Measurements from ENCODE around the gene AGO4.
A peak's percentile ranks its signal among the peaks of the same experiment; 100 is the strongest.
"Not testable (repeated sequence)": the region's sequence is repeated elsewhere in the genome, so short reads cannot be mapped to it uniquely, and the experiment has no call there.

AGO4 gene

DNA sequence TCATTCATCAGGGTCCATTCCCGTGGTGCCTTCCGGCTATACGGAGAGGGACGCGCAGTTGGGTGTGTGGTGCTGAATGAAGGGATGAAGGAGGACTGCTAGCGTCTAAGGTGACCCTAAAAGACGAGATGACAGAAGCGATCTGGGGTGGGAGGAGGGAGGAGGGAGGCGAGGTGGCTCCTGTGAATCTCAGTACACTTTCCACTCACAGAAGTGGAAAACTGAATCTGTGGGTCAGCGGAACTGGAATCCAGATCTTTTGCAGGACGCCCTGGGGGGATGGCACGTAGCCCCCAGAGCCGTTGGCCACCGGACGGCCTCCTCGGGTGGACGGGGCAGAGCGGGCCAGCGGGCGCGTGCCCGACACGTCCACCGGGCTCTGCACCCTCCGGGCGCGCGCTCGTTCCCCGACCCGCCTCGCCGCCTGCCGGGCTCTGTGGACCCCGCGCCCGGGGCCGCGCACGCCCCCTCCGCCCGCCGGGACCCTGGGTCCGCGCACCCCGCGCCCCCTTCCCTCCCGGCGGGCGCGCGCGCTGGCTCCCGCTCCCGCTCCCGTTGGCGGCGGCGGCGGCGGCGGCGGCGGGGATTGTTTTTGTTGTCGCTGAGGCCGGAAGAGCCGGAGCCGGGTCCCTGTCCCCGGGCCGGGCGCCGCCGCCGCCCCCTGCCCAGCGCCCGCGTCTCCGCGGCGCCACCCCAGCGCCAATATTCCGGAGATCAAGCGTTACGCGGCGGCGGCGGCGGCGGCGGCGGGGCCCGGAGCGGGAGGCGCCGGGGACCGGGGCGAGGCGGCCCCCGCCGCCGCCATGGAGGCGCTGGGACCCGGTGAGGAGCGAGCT lies at the start of gene AGO4:
Gene AGO4, plus strand, starts transcription at position 403 of the 836 bp plus-strand sequence. Its CDS starts 401 bp downstream, at position 804.
- H3K4me1 ChIP-seq (ENCODE audit: control insufficient read depth, insufficient read depth, low read length) = peaks cover 4% of the 10 kb centered on the region

DNA sequence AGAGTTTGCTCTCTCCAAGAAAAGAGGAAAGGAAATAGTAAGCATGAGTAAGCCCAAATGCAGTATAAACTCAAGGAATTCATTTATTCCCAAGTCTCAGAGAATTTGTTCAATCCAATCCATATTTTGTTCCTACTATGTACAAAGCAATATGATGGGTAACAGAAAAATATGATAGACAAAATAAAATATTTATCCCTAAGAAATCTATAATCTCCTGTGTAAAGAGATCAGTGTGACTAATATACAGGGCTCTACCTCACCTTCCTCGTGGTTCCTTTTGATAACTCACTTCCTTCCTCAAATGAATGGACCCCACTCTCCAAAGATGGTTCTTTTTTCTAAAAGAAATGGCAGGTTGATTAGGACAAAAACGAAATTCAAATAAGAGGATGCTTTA lies 45.7 kb upstream of the AGO4 start:
- H3K4me1 ChIP-seq (ENCODE audit: control insufficient read depth, insufficient read depth, low read length) = no peaks in the 10 kb centered on the region
- H3K9me3 ChIP-seq (ENCODE audit: control insufficient read depth, insufficient read depth, low read length) = no peaks in the 10 kb centered on the region
- H3K4me3 ChIP-seq (ENCODE audit: low read depth, low read length) = no peak overlapping the region
- peaks cover 9% of the 10 kb centered on the region for H3K36me3 ChIP-seq (ENCODE audit: control insufficient read depth, insufficient read depth, low read length)
- no peak overlapping the region for H3K9ac ChIP-seq (ENCODE audit: low read depth, low read length)
- H3K27me3 ChIP-seq (ENCODE audit: control insufficient read depth, insufficient read depth, low read length) = no peaks in the 10 kb centered on the region

More for the DNA sequence above, at the start of gene AGO4:
- H3K36me3 ChIP-seq (ENCODE audit: control insufficient read depth, insufficient read depth, low read length) = no peaks in the 10 kb centered on the region
- no peaks in the 10 kb centered on the region for H3K27me3 ChIP-seq (ENCODE audit: control insufficient read depth, insufficient read depth, low read length)
- H3K4me3 ChIP-seq (ENCODE audit: low read depth, low read length) = peak within 1 kb of the TSS; percentile 76
- no peaks in the 10 kb centered on the region for H3K9me3 ChIP-seq (ENCODE audit: control insufficient read depth, insufficient read depth, low read length)
- peak within 1 kb of the TSS; percentile 68 for H3K9ac ChIP-seq (ENCODE audit: low read depth, low read length)

DNA sequence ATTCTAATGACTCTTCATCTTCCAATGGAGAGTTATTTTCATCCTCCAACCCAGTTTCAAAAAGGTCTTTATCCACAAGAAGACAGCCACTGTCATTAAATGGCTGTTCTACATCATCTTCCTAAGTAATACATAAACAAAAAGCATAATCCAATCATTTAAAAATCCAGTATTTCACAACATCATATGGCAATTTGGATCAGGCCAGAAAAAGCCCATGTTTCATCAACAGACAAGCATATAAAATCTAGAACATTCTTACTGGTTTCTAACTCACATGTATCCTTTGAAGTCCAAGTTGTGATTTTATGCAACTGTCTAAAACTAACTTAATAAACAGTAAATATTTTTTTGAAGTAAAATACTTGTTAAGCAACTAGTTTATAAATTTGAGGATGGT lies 44.6 kb upstream of the AGO4 start:
- H3K27me3 ChIP-seq (ENCODE audit: control insufficient read depth, insufficient read depth, low read length) = no peaks in the 10 kb centered on the region
- no peaks in the 10 kb centered on the region for H3K4me1 ChIP-seq (ENCODE audit: control insufficient read depth, insufficient read depth, low read length)
- H3K9ac ChIP-seq (ENCODE audit: low read depth, low read length) = no peak overlapping the region
- peaks cover 9% of the 10 kb centered on the region for H3K36me3 ChIP-seq (ENCODE audit: control insufficient read depth, insufficient read depth, low read length)
- H3K9me3 ChIP-seq (ENCODE audit: control insufficient read depth, insufficient read depth, low read length) = no peaks in the 10 kb centered on the region
- no peak overlapping the region for H3K4me3 ChIP-seq (ENCODE audit: low read depth, low read length)

DNA sequence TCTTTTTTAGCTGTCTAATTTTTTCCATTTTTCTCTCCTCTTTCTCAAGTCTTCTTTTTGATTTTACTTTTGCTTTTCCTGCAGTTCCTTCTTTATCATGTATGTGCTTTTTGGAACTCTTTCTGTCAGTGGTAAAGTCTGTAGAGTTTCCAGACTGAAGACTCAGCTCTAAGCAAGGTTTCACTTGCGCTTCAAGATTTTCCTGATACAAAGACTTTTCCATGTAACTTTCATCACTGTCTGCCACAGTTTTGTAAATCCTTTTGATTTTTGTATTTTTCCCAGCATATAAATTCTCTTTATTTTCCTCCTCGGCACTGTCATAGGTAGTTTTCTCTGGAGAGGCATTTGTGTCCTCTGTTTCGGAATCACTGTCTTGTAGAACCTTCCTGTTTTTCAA lies 43.5 kb upstream of the AGO4 start:
- peaks cover 9% of the 10 kb centered on the region for H3K36me3 ChIP-seq (ENCODE audit: control insufficient read depth, insufficient read depth, low read length)
- H3K27me3 ChIP-seq (ENCODE audit: control insufficient read depth, insufficient read depth, low read length) = no peaks in the 10 kb centered on the region
- no peak overlapping the region for H3K9ac ChIP-seq (ENCODE audit: low read depth, low read length)
- H3K9me3 ChIP-seq (ENCODE audit: control insufficient read depth, insufficient read depth, low read length) = no peaks in the 10 kb centered on the region
- H3K4me1 ChIP-seq (ENCODE audit: control insufficient read depth, insufficient read depth, low read length) = no peaks in the 10 kb centered on the region
- no peak overlapping the region for H3K4me3 ChIP-seq (ENCODE audit: low read depth, low read length)

DNA sequence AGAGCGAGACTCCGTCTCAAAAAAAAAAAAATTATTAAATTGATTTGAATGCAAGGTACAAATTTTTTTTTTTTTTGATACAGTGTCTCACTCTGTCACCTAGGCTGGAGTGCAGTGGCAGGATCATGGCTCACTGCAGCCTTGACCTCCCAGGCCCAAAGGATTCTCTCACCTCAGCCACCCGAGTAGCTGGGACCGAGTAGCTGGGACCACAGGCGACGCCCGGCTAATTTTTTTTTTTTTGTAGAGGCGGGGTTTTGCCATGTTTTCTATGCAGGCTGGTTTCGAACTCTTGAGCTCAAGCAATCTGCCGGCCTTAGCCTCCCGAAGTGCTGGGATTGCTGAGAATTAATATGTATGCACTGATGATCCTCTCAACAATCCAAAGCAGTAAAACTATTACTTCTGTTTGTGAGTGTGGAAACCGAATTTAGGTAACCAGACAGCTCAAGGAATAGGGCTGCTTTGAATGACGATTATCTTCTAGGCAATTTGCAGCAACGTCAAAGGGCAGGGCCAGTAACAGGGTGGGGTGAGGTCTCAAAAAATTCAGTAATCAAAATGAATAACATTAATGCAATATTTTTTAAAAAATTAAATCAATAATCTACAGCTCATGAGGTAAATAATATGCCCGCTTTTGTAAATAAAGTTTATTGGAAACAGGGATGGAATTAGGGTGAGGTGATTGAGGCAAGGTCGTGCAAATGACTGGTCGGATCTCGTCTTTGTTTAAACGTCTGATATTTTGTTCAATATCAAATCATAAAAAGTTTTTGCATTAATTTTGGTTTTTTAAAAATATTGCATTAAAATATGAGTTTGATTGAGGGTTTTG lies 39.2 kb upstream of the AGO4 start:
- no peaks in the 10 kb centered on the region for H3K4me1 ChIP-seq (ENCODE audit: control insufficient read depth, insufficient read depth, low read length)
- no peaks in the 10 kb centered on the region for H3K36me3 ChIP-seq (ENCODE audit: control insufficient read depth, insufficient read depth, low read length)
- no peaks in the 10 kb centered on the region for H3K9me3 ChIP-seq (ENCODE audit: control insufficient read depth, insufficient read depth, low read length)
- H3K27me3 ChIP-seq (ENCODE audit: control insufficient read depth, insufficient read depth, low read length) = no peaks in the 10 kb centered on the region
- H3K9ac ChIP-seq (ENCODE audit: low read depth, low read length) = peak overlapping the region; percentile 85
- H3K4me3 ChIP-seq (ENCODE audit: low read depth, low read length) = peak overlapping the region; percentile 96

DNA sequence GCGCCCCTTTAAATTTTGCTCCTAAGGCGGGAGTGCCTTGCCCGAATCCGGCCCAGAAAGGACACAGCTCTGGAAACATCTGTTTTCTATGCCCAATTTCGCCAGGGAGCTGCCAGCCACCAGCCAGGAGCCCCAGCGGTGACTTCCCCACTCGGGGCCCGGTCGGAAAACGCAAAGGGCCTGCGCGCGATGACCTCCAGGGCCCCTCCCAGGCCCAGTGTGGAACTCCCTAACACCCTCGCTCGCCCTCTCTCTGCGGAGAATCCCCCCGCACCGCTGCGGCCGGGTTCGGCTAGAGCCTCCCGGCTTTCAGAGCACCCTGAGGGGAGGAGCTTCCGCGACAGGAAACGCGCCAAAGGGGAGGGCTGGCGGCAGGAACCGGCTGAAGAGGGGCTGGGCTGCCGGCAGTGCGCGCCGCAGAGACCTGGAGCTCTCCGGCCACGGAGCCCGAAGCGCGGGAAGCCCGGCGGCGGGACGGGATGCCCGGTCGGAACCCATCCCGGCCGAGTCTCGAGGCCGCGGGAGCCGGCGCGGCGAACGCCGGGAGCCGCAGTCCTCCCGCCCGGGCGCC lies 38.5 kb upstream of the AGO4 start:
- Histone ChIP-seq H3K9ac (ENCODE audit: low read depth, low read length) (peak overlapping the region; percentile 85), H3K36me3 (ENCODE audit: control insufficient read depth, insufficient read depth, low read length) (no peaks in the 10 kb centered on the region), H3K4me3 (ENCODE audit: low read depth, low read length) (peak overlapping the region; percentile 96), H3K27me3 (ENCODE audit: control insufficient read depth, insufficient read depth, low read length) (no peaks in the 10 kb centered on the region), H3K4me1 (ENCODE audit: control insufficient read depth, insufficient read depth, low read length) (no peaks in the 10 kb centered on the region), H3K9me3 (ENCODE audit: control insufficient read depth, insufficient read depth, low read length) (no peaks in the 10 kb centered on the region)

DNA sequence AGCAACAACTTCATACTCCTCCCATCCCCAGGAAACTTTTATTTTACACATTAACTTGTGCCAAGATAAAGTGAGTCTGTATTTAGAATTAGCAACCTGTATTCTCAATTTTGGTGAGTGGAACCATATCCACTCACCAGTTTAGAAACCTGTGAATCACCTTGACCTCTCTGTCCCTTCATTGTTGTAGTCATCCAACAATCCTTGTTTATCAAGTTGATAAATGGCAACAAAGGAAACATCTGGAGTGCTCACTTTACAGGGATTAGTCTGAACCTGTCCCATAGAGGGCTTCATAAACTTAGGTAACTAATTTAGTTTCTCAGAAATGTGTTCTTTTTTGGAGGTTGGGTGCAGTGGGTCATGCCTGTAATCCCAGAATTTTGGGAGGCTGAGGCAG lies 34.1 kb upstream of the AGO4 start:
- H3K4me1 ChIP-seq (ENCODE audit: control insufficient read depth, insufficient read depth, low read length) = no peaks in the 10 kb centered on the region
- no peaks in the 10 kb centered on the region for H3K27me3 ChIP-seq (ENCODE audit: control insufficient read depth, insufficient read depth, low read length)
- H3K4me3 ChIP-seq (ENCODE audit: low read depth, low read length) = no peak overlapping the region
- no peak overlapping the region for H3K9ac ChIP-seq (ENCODE audit: low read depth, low read length)
- H3K9me3 ChIP-seq (ENCODE audit: control insufficient read depth, insufficient read depth, low read length) = no peaks in the 10 kb centered on the region
- no peaks in the 10 kb centered on the region for H3K36me3 ChIP-seq (ENCODE audit: control insufficient read depth, insufficient read depth, low read length)

DNA sequence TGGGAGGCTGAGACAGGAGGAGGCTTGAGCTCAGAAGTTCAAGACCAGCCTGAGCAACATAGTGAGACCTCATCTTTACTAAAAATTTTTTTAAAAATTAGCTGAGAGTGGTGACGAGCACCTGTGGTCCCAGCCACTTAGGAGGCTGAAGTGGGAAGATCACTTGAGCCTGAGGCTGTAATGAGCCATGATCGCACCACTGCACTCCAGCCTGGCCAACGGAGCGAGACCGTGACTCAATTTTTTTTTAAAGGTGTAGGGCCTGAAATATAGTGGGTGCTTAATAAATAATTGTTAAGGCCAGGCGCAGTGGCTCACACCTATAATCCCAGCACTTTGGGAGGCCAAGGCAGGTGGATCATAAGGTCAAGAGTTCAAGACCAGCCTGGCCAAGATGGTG lies 31.6 kb upstream of the AGO4 start:
- H3K4me3 ChIP-seq (ENCODE audit: low read depth, low read length) = not testable (repeated sequence)

DNA sequence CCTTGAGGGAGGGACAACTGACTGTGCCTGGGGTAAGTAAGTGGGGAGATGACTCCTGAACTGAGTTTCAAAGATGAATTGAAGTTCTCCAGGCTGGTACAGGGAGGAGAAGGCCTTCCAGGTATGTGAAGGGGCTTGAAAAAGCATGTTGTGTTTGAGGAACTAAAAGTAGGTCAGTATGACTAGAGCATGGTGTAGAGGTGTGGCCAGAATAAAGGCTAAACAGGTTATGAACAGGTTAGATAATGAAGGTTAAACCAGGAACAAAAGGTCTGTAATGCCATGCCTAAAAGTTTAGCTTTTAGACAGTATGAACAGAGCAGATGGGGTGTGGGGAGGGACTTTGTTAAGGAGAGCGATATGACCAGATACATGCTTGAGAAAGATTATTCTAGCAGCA lies 30.7 kb upstream of the AGO4 start:
- Histone ChIP-seq H3K9ac (ENCODE audit: low read depth, low read length) (no peak overlapping the region), H3K4me1 (ENCODE audit: control insufficient read depth, insufficient read depth, low read length) (no peaks in the 10 kb centered on the region), H3K9me3 (ENCODE audit: control insufficient read depth, insufficient read depth, low read length) (no peaks in the 10 kb centered on the region), H3K27me3 (ENCODE audit: control insufficient read depth, insufficient read depth, low read length) (no peaks in the 10 kb centered on the region), H3K36me3 (ENCODE audit: control insufficient read depth, insufficient read depth, low read length) (no peaks in the 10 kb centered on the region), H3K4me3 (ENCODE audit: low read depth, low read length) (no peak overlapping the region)

More for the DNA sequence above, 31.6 kb upstream of the AGO4 start:
- H3K4me1 ChIP-seq (ENCODE audit: control insufficient read depth, insufficient read depth, low read length); H3K36me3 ChIP-seq (ENCODE audit: control insufficient read depth, insufficient read depth, low read length); H3K9ac ChIP-seq (ENCODE audit: low read depth, low read length); H3K9me3 ChIP-seq (ENCODE audit: control insufficient read depth, insufficient read depth, low read length); H3K27me3 ChIP-seq (ENCODE audit: control insufficient read depth, insufficient read depth, low read length): not testable (repeated sequence)

DNA sequence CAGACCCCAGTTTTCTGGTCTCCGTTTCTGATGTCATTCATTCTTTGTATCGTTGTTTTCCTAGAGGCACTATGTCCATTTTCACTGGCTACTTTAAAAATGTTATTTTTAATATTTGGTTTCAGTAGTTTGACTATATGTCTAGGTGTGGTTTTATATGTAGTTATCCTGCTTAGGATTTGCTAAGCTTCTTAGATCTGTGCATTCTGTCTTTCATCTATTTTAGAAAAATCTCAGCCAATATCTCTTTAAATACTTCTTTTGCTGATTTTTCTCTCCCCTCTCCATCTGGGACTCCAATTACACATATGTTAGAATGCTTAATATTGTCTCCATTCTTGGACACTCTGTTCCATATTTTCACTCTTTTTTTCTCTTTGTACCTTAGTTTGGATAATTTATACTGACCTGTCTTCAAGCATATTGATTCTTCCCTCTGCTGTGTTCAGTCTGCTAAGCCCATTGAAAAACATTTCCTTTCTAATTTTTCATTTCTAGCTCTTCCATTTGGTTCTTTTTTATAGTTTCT lies 24.7 kb upstream of the AGO4 start:
- Histone ChIP-seq H3K4me1 (ENCODE audit: control insufficient read depth, insufficient read depth, low read length) (no peaks in the 10 kb centered on the region), H3K4me3 (ENCODE audit: low read depth, low read length) (no peak overlapping the region), H3K36me3 (ENCODE audit: control insufficient read depth, insufficient read depth, low read length) (no peaks in the 10 kb centered on the region), H3K9me3 (ENCODE audit: control insufficient read depth, insufficient read depth, low read length) (no peaks in the 10 kb centered on the region), H3K27me3 (ENCODE audit: control insufficient read depth, insufficient read depth, low read length) (no peaks in the 10 kb centered on the region), H3K9ac (ENCODE audit: low read depth, low read length) (no peak overlapping the region)

DNA sequence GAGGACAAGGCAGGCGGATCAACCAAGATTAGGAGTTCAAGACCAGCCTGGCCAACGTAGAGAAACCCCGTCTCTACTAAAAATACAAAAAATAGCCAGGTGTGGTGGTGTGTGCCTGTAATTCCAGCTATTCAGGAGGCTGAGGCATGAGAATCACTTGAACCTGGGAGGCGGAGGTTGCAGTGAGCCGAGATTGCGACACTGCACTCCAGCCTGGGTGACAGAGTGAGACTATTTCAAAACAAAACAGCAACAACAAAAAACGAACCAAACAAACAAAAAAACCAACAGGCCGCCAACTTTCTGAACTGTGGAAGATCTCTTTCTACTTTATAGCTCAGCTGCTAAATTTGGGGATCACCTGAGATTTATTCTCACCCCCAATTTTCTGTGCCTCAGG lies 23.5 kb upstream of the AGO4 start:
- not testable (repeated sequence) for H3K27me3 ChIP-seq (ENCODE audit: control insufficient read depth, insufficient read depth, low read length); H3K9me3 ChIP-seq (ENCODE audit: control insufficient read depth, insufficient read depth, low read length); H3K36me3 ChIP-seq (ENCODE audit: control insufficient read depth, insufficient read depth, low read length); H3K4me1 ChIP-seq (ENCODE audit: control insufficient read depth, insufficient read depth, low read length); H3K4me3 ChIP-seq (ENCODE audit: low read depth, low read length); H3K9ac ChIP-seq (ENCODE audit: low read depth, low read length)

All from iPS-15b (cell line).